SK-N-SH treated with all-trans-retinoic acid at 6 μM for 48 hours (cell line): ENCODE results near the gene NKX1-1.

Source experiments
- ARNTL ChIP-seq: fragments of 450-650 bp; formaldehyde crosslinking; IDR thresholded peaks from 2 replicates; pipeline ENCODE4 v1.5.0; 2020; ENCODE audit warnings: low read depth, mild to moderate bottlenecking, moderate library complexity, borderline replicate concordance
- CSDC2 ChIP-seq: fragments of 250-450 bp; sonication (Bioruptor Pico); IDR thresholded peaks from 2 replicates; pipeline ENCODE4 v1.5.0; 2020; ENCODE audit warnings: mild to moderate bottlenecking, moderate library complexity
- CSRNP3 ChIP-seq: fragments of 250-450 bp; sonication (Bioruptor Pico); IDR thresholded peaks from 2 replicates; pipeline ENCODE4 v1.5.1; 2021; ENCODE audit warnings: mild to moderate bottlenecking, moderate library complexity
- ESRRG ChIP-seq: fragments of 250-450 bp; sonication (Bioruptor Pico); IDR thresholded peaks from 2 replicates; pipeline ENCODE4 v1.6.1; 2021; ENCODE audit warnings: mild to moderate bottlenecking
- GLIS3 ChIP-seq: fragments of 250-450 bp; sonication (Bioruptor Pico); IDR thresholded peaks from 2 replicates; pipeline ENCODE4 v1.5.0; 2020; ENCODE audit warnings: mild to moderate bottlenecking, moderate library complexity
- ISL1 ChIP-seq: fragments of 250-450 bp; sonication (Bioruptor Pico); IDR thresholded peaks from 2 replicates; pipeline ENCODE4 v2.1.2; 2022; ENCODE audit warnings: mild to moderate bottlenecking, moderate library complexity
- SNAI2 ChIP-seq: fragments of 250-450 bp; sonication (Bioruptor Pico); IDR thresholded peaks from 2 replicates; pipeline ENCODE4 v1.5.0; 2020; ENCODE audit warnings: mild to moderate bottlenecking, moderate library complexity
- TSHZ2 ChIP-seq: fragments of 250-450 bp; sonication (Bioruptor Pico); IDR thresholded peaks from 2 replicates; pipeline ENCODE4 v1.5.0; 2020; ENCODE audit warnings: mild to moderate bottlenecking, moderate library complexity
- ZFP3 ChIP-seq: fragments of 250-450 bp; sonication (Bioruptor Pico); IDR thresholded peaks from 2 replicates; pipeline ENCODE4 v1.5.0; 2020; ENCODE audit warnings: mild to moderate bottlenecking, moderate library complexity
- ZNF565 ChIP-seq: fragments of 450-650 bp; formaldehyde crosslinking; conservative IDR thresholded peaks from 2 replicates; pipeline ENCODE4 v1.5.0; 2020; ENCODE audit warnings: low read depth, mild to moderate bottlenecking, moderate library complexity
- TF ChIP-seq, protein P1 (sequence below): fragments of 250-450 bp; sonication (Bioruptor Pico); IDR thresholded peaks from 2 replicates; pipeline ENCODE4 v1.5.1; 2020; ENCODE audit warnings: low read depth, mild to moderate bottlenecking, moderate library complexity
- TF ChIP-seq, protein P2 (sequence below): fragments of 250-450 bp; sonication (Bioruptor Pico); IDR thresholded peaks from 2 replicates; pipeline ENCODE4 v1.8.0; 2021; ENCODE audit warnings: low read depth, mild to moderate bottlenecking, moderate library complexity, borderline replicate concordance

- TF ChIP-seq ESRRG (no peak), ZFP3 (CRISPR knock-in tag) (no peak), CSDC2 (CRISPR knock-in tag) (no peak), TSHZ2 (no peak), ISL1 (CRISPR knock-in tag) (no peak), CSRNP3 (CRISPR knock-in tag) (no peak), GLIS3 (CRISPR knock-in tag) (no peak), ZNF565 (no peak), ARNTL (CRISPR knock-in tag) (no peak), SNAI2 (CRISPR knock-in tag) (no peak)
- TF ChIP-seq, protein P1, sequence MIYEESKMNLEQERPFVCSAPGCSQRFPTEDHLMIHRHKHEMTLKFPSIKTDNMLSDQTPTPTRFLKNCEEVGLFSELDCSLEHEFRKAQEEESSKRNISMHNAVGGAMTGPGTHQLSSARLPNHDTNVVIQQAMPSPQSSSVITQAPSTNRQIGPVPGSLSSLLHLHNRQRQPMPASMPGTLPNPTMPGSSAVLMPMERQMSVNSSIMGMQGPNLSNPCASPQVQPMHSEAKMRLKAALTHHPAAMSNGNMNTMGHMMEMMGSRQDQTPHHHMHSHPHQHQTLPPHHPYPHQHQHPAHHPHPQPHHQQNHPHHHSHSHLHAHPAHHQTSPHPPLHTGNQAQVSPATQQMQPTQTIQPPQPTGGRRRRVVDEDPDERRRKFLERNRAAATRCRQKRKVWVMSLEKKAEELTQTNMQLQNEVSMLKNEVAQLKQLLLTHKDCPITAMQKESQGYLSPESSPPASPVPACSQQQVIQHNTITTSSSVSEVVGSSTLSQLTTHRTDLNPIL (CRISPR knock-in tag) = no peak
- TF ChIP-seq, protein P2, sequence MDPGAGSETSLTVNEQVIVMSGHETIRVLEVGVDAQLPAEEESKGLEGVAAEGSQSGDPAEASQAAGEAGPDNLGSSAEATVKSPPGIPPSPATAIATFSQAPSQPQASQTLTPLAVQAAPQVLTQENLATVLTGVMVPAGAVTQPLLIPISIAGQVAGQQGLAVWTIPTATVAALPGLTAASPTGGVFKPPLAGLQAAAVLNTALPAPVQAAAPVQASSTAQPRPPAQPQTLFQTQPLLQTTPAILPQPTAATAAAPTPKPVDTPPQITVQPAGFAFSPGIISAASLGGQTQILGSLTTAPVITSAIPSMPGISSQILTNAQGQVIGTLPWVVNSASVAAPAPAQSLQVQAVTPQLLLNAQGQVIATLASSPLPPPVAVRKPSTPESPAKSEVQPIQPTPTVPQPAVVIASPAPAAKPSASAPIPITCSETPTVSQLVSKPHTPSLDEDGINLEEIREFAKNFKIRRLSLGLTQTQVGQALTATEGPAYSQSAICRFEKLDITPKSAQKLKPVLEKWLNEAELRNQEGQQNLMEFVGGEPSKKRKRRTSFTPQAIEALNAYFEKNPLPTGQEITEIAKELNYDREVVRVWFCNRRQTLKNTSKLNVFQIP = no peak
Measured at GRCh38 chr4:1361431-1361830, 44.8 kb downstream of the NKX1-1 start.
